ENCODE measurements around the gene SGPP2.
"Not testable (repeated sequence)": the region's sequence is repeated elsewhere in the genome, so short reads cannot be mapped to it uniquely, and the experiment has no call there.

The SGPP2 gene

GRCh38 chr2:222427646-222428301 is 3.4 kb downstream of the SGPP2 start:
- no peak for DNase-seq (ENCODE audit: low spot score)

GRCh38 chr2:222430071-222430470 is 5.7 kb downstream of the SGPP2 start:
- DNase-seq (ENCODE audit: low spot score), result no peak

GRCh38 chr2:222430681-222431080 is 6.3 kb downstream of the SGPP2 start:
- DNase-seq (ENCODE audit: low spot score), result no peak

GRCh38 chr2:222431869-222432268 is 7.5 kb downstream of the SGPP2 start:
- no peak for DNase-seq (ENCODE audit: low spot score)

GRCh38 chr2:222433332-222434173 is 9.2 kb downstream of the SGPP2 start:
- DNase-seq (ENCODE audit: low spot score), result peak; percentile 23

- no peak for DNase-seq (ENCODE audit: low spot score)
These were observed 9.9 kb downstream of the SGPP2 start for GRCh38 chr2:222434204-222434603.

GRCh38 chr2:222435400-222436039 is 11.2 kb downstream of the SGPP2 start:
- DNase-seq (ENCODE audit: low spot score), result not testable (repeated sequence)

- no peak for DNase-seq (ENCODE audit: low spot score)
These were observed 11.7 kb downstream of the SGPP2 start for GRCh38 chr2:222436040-222436413.

GRCh38 chr2:222439692-222440091 is 15.3 kb downstream of the SGPP2 start:
- no peak for DNase-seq (ENCODE audit: low spot score)

- no peak for DNase-seq (ENCODE audit: low spot score)
These were observed 16.5 kb downstream of the SGPP2 start for GRCh38 chr2:222440673-222441422.

- DNase-seq (ENCODE audit: low spot score), result no peak
These were observed 18.3 kb downstream of the SGPP2 start for GRCh38 chr2:222442665-222443064.

GRCh38 chr2:222445227-222445626 is 20.9 kb downstream of the SGPP2 start:
- no peak for DNase-seq (ENCODE audit: low spot score)

- no peak for DNase-seq (ENCODE audit: low spot score)
These were observed 22.8 kb downstream of the SGPP2 start for GRCh38 chr2:222447131-222447530.

- DNase-seq (ENCODE audit: low spot score), result no peak
These were observed 24.4 kb downstream of the SGPP2 start for GRCh38 chr2:222448748-222449181.

GRCh38 chr2:222450021-222450420 is 25.7 kb downstream of the SGPP2 start:
- DNase-seq (ENCODE audit: low spot score), result no peak

GRCh38 chr2:222451224-222451674 is 26.9 kb downstream of the SGPP2 start:
- no peak for DNase-seq (ENCODE audit: low spot score)

- no peak for DNase-seq (ENCODE audit: low spot score)
These were observed 28.1 kb downstream of the SGPP2 start for GRCh38 chr2:222452422-222452950.

- DNase-seq (ENCODE audit: low spot score), result peak; percentile 69
These were observed 32.2 kb downstream of the SGPP2 start for GRCh38 chr2:222456479-222457077.

GRCh38 chr2:222459983-222460382 is 35.6 kb downstream of the SGPP2 start:
- DNase-seq (ENCODE audit: low spot score), result no peak

- no peak for DNase-seq (ENCODE audit: low spot score)
These were observed 41.4 kb downstream of the SGPP2 start for GRCh38 chr2:222465746-222466145.

- DNase-seq (ENCODE audit: low spot score), result no peak
These were observed 44.0 kb downstream of the SGPP2 start for GRCh38 chr2:222468346-222468745.
